ENCODE data around the gene XIST.
"Not testable (repeated sequence)": the region's sequence is repeated elsewhere in the genome, so short reads cannot be mapped to it uniquely, and the experiment has no call there.

Gene XIST

GRCh38 chrX:73839152-73839551 is 13.4 kb downstream of the XIST start:
- DNase-seq (ENCODE audit: low spot score) = no peak

- DNase-seq (ENCODE audit: low spot score) = no peak
Observed at GRCh38 chrX:73838123-73838522, 14.4 kb downstream of the XIST start.

- DNase-seq (ENCODE audit: low spot score) = no peak
Observed at GRCh38 chrX:73836956-73837477, 15.5 kb downstream of the XIST start.

GRCh38 chrX:73834219-73834618 is 18.3 kb downstream of the XIST start:
- no peak for DNase-seq (ENCODE audit: low spot score)

GRCh38 chrX:73832319-73832718 is 20.2 kb downstream of the XIST start:
- no peak for DNase-seq (ENCODE audit: low spot score)

- DNase-seq (ENCODE audit: low spot score) = no peak
Observed at GRCh38 chrX:73831500-73831899, 21.0 kb downstream of the XIST start.

- DNase-seq (ENCODE audit: low spot score) = peak; percentile 42
Observed at GRCh38 chrX:73830489-73831414, 21.8 kb downstream of the XIST start.

- DNase-seq (ENCODE audit: low spot score) = no peak
Observed at GRCh38 chrX:73829890-73830466, 22.5 kb downstream of the XIST start.

- peak; percentile 8 for DNase-seq (ENCODE audit: low spot score)
Observed at GRCh38 chrX:73828080-73828720, 24.3 kb downstream of the XIST start.

GRCh38 chrX:73827406-73827805 is 25.1 kb downstream of the XIST start:
- DNase-seq (ENCODE audit: low spot score) = no peak

- no peak for DNase-seq (ENCODE audit: low spot score)
Observed at GRCh38 chrX:73826996-73827395, 25.5 kb downstream of the XIST start.

GRCh38 chrX:73825569-73825968 is 26.9 kb downstream of the XIST start:
- DNase-seq (ENCODE audit: low spot score) = no peak

- DNase-seq (ENCODE audit: low spot score) = no peak
Observed at GRCh38 chrX:73823473-73824004, 29.0 kb downstream of the XIST start.

GRCh38 chrX:73822775-73823174 is 29.7 kb downstream of the XIST start:
- DNase-seq (ENCODE audit: low spot score) = no peak

GRCh38 chrX:73821921-73822559 is 30.5 kb downstream of the XIST start:
- DNase-seq (ENCODE audit: low spot score) = no peak

- not testable (repeated sequence) for DNase-seq (ENCODE audit: low spot score)
Observed at GRCh38 chrX:73819864-73820558, 32.5 kb downstream of the XIST start.

- no peak for DNase-seq (ENCODE audit: low spot score)
Observed at GRCh38 chrX:73818200-73819116, 34.1 kb downstream of the XIST start.

- no peak for DNase-seq (ENCODE audit: low spot score)
Observed at GRCh38 chrX:73817393-73818199, 34.9 kb downstream of the XIST start.

- DNase-seq (ENCODE audit: low spot score) = no peak
Observed at GRCh38 chrX:73812256-73812655, 40.3 kb downstream of the XIST start.
